Neural cell (in vitro differentiated cells): ENCODE results near the gene USE1. TPM values are rescaled to one million over a fixed set of nuclear protein-coding genes. Genes with fewer than 3 reads are reported as not detected.
A peak's percentile ranks its signal among the peaks of the same experiment; 100 is the strongest.

Source experiments
- H2AFZ ChIP-seq: fragments of 200-600, 300-800 bp; sonication (generic), shearing (Covaris generic); 2 replicates; pipeline ENCODE4 v1.6.0; 2014; ENCODE audit warnings: low read depth, mild to moderate bottlenecking, antibody characterized with exemption, low read length, moderate library complexity
- H3F3A ChIP-seq: fragments of 200-600 bp; shearing (Covaris generic); 2 replicates; pipeline ENCODE4 v1.6.1; 2016; ENCODE audit warnings: mild to moderate bottlenecking, moderate library complexity, mixed read lengths, antibody characterized with exemption, low read length; ENCODE audit not compliant: insufficient read depth, poor library complexity, severe bottlenecking
- H3K27ac ChIP-seq: fragments of 200-600, 300-800 bp; sonication (generic), shearing (Covaris generic); 2 replicates; pipeline ENCODE4 v1.5.1; 2014; ENCODE audit warnings: mild to moderate bottlenecking, low read length, moderate library complexity
- H3K27me3 ChIP-seq: fragments of 300-800, 200-600 bp; sonication (generic), shearing (Covaris generic); 2 replicates; pipeline ENCODE4 v1.6.0; 2014; ENCODE audit warnings: mild to moderate bottlenecking, low read depth, low read length, moderate library complexity; ENCODE audit not compliant: insufficient read depth
- H3K36me3 ChIP-seq: fragments of 300-800, 200-600 bp; sonication (generic), shearing (Covaris generic); 2 replicates; pipeline ENCODE4 v1.5.1; 2014; ENCODE audit warnings: mild to moderate bottlenecking, antibody characterized with exemption, low read length, moderate library complexity; ENCODE audit not compliant: insufficient read depth
- H3K4me2 ChIP-seq: fragments of 300-800, 200-600 bp; sonication (generic), shearing (Covaris generic); 2 replicates; pipeline ENCODE4 v1.6.0; 2014; ENCODE audit warnings: mild to moderate bottlenecking, low read length
- H3K4me3 ChIP-seq: fragments of 300-800, 200-600 bp; sonication (generic), shearing (Covaris generic); 2 replicates; pipeline ENCODE4 v1.5.1; 2014; ENCODE audit warnings: mild to moderate bottlenecking, low read length, moderate library complexity
- H3K79me2 ChIP-seq: fragments of 200-600 bp; shearing (Covaris generic); replicated peaks from 2 replicates; pipeline ENCODE4 v1.6.0; 2014; ENCODE audit warnings: mild to moderate bottlenecking, low read length, moderate library complexity; ENCODE audit not compliant: insufficient read depth
- H3K9ac ChIP-seq: fragments of 300-800, 200-600 bp; sonication (generic), shearing (Covaris generic); 2 replicates; pipeline ENCODE4 v1.6.1; 2016; ENCODE audit warnings: mild to moderate bottlenecking, low read length, mixed read lengths
- H3K9me2 ChIP-seq: fragments of 200-600 bp; shearing (Covaris generic); 2 replicates; pipeline ENCODE4 v1.6.1; 2016; ENCODE audit warnings: mild to moderate bottlenecking, low read length, mixed read lengths; ENCODE audit not compliant: insufficient read depth
- H3K9me3 ChIP-seq: fragments of 200-600, 300-800 bp; sonication (generic), shearing (Covaris generic); 2 replicates; pipeline ENCODE4 v1.6.1; 2016; ENCODE audit warnings: mild to moderate bottlenecking, mixed run types, low read length, moderate library complexity, mixed read lengths
- H4K20me1 ChIP-seq: fragments of 200-600 bp; shearing (Covaris generic); 2 replicates; pipeline ENCODE4 v1.6.1; 2016; ENCODE audit warnings: mild to moderate bottlenecking, mixed run types; ENCODE audit not compliant: insufficient read depth
- EP300 ChIP-seq: fragments of 450-650 bp; conservative IDR thresholded peaks from 2 replicates; pipeline ENCODE4 v1.6.1; 2014; ENCODE audit warnings: antibody characterized with exemption, mild to moderate bottlenecking, moderate library complexity; ENCODE audit not compliant: poor library complexity, severe bottlenecking
- EZH2 ChIP-seq: fragments of 200-600, 300-800 bp; shearing (Covaris generic), sonication (generic); IDR thresholded peaks from 2 replicates; pipeline ENCODE4 v1.6.1; 2014; ENCODE audit warnings: antibody characterized with exemption, low read length, borderline replicate concordance, mild to moderate bottlenecking; ENCODE audit not compliant: insufficient read depth, poor library complexity, severe bottlenecking
- MXI1 ChIP-seq: fragments of 450-650 bp; conservative IDR thresholded peaks from 2 replicates; pipeline ENCODE4 v1.6.1; 2014; ENCODE audit warnings: antibody characterized with exemption, mild to moderate bottlenecking; ENCODE audit not compliant: poor library complexity, severe bottlenecking
- POLR2AphosphoS5 ChIP-seq: IDR thresholded peaks from 2 replicates; pipeline ENCODE4 v1.6.1; 2012
- RAD21 ChIP-seq: fragments of 450-650 bp; conservative IDR thresholded peaks from 2 replicates; pipeline ENCODE4 v1.6.1; 2014; ENCODE audit warnings: antibody characterized with exemption, mild to moderate bottlenecking, moderate library complexity
- REST ChIP-seq: IDR thresholded peaks from 2 replicates; pipeline ENCODE4 v1.6.1; 2012; ENCODE audit warnings: borderline replicate concordance
- SMC3 ChIP-seq: fragments of 450-650 bp; conservative IDR thresholded peaks from 2 replicates; pipeline ENCODE4 v1.6.1; 2014; ENCODE audit warnings: antibody characterized with exemption, mild to moderate bottlenecking, moderate library complexity; ENCODE audit not compliant: poor library complexity
- TAF1 ChIP-seq: IDR thresholded peaks from 2 replicates; pipeline ENCODE4 v1.6.1; 2012; ENCODE audit warnings: low read depth
- polyA plus RNA-seq: library from polyadenylated mRNA; depleted of rRNA; stranded (reverse); fragments of >200 nt; gene quantifications from 2 replicates; pipeline ENCODE4 v1.2.3, GENCODE V29; 2014
- TF ChIP-seq, protein P1 (sequence below): fragments of 450-650 bp; IDR thresholded peaks from 2 replicates; pipeline ENCODE4 v1.5.1; 2014; ENCODE audit warnings: antibody characterized with exemption, mild to moderate bottlenecking, moderate library complexity; ENCODE audit not compliant: poor library complexity, severe bottlenecking

USE1 gene
- polyA plus RNA-seq, 1 donor from 2014 or later, result 20.4 TPM

- H3K9ac ChIP-seq, result peak overlapping the region; percentile 57
- TF ChIP-seq RAD21 (no peak), EZH2 (no peak), TAF1 (no peak), POLR2AphosphoS5 (no peak), EP300 (no peak), MXI1 (no peak), REST (no peak), SMC3 (no peak)
- TF ChIP-seq, protein P1, sequence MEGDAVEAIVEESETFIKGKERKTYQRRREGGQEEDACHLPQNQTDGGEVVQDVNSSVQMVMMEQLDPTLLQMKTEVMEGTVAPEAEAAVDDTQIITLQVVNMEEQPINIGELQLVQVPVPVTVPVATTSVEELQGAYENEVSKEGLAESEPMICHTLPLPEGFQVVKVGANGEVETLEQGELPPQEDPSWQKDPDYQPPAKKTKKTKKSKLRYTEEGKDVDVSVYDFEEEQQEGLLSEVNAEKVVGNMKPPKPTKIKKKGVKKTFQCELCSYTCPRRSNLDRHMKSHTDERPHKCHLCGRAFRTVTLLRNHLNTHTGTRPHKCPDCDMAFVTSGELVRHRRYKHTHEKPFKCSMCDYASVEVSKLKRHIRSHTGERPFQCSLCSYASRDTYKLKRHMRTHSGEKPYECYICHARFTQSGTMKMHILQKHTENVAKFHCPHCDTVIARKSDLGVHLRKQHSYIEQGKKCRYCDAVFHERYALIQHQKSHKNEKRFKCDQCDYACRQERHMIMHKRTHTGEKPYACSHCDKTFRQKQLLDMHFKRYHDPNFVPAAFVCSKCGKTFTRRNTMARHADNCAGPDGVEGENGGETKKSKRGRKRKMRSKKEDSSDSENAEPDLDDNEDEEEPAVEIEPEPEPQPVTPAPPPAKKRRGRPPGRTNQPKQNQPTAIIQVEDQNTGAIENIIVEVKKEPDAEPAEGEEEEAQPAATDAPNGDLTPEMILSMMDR, result no peak
- peaks cover 13% of the 10 kb centered on the region for H3K79me2 ChIP-seq
Observed at GRCh38 chr19:17243830-17244617, 28.9 kb downstream of the USE1 start.

DNA sequence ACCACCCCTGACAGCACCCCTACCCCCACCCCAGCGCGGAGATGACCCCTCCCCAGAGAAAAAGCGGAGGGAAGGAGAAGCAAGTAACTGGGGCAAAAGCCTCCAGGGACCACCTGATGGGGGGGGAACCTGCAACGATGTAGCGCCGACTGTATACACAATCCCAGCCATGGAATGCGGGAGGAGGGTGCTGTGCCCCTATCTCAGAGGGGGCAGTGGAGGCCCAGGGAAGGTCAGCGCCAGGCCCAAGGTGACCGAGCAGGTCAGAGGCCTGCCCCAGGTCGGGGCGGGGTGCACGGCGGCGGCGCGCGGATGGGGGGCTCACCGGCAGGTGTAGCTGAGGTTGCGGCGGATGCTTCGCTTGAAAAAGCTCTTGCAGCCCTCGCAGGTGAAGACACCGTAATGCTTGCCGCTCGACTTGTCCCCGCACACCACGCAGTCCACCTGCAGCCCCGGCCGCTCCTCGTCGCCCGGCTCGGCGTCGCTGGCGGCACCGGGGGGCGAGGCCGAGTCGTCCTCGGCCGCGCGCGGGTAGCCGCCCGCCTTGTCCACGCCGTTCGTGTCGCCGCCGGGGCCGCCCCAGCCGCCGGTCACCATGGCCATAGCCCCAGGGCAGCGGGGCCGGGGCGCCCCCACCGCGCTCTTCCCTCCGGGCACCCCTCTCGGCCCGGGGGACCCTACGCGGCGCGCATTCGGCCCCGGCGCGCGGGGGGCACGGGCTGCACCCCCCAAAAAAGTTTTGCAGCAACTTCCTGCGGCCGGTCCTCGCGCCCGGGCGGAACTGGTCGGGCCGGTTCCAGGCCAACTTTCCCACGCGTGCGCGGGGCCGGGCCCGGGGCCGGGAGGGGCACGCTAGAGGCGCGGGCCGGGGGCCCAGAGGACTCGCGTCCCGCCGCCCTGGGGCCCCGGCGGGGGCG lies 29.7 kb downstream of the USE1 start:
- no peaks in the 10 kb centered on the region for H3K36me3 ChIP-seq
- TF ChIP-seq RAD21, result no peak
- no peak for TF ChIP-seq EP300
- peak; percentile 37 for TF ChIP-seq MXI1
- no peaks in the 10 kb centered on the region for H4K20me1 ChIP-seq
- H3K9ac ChIP-seq, result peak overlapping the region; percentile 57
- no peak overlapping the region for H3K27ac ChIP-seq
- H2AFZ ChIP-seq, result no peak overlapping the region
- H3K9me3 ChIP-seq, result no peaks in the 10 kb centered on the region
- peak overlapping the region; percentile 59 for H3K4me2 ChIP-seq
- no peaks in the 10 kb centered on the region for H3F3A ChIP-seq
- H3K27me3 ChIP-seq, result no peaks in the 10 kb centered on the region
- H3K79me2 ChIP-seq, result peaks cover 13% of the 10 kb centered on the region
- H3K4me3 ChIP-seq, result peak overlapping the region; percentile 70
- no peaks in the 10 kb centered on the region for H3K9me2 ChIP-seq

More at GRCh38 chr19:17243830-17244617, 28.9 kb downstream of the USE1 start:
- Histone ChIP-seq H3K4me3 (peak overlapping the region; percentile 70), H3K9me3 (no peaks in the 10 kb centered on the region), H3K27me3 (no peaks in the 10 kb centered on the region), H3K27ac (no peak overlapping the region), H2AFZ (no peak overlapping the region), H4K20me1 (no peaks in the 10 kb centered on the region), H3K4me2 (peak overlapping the region; percentile 59), H3K36me3 (no peaks in the 10 kb centered on the region), H3F3A (no peaks in the 10 kb centered on the region), H3K9me2 (no peaks in the 10 kb centered on the region)
